Trophoblast cell (in vitro differentiated cells and primary cell): ENCODE results near the gene ASXL2.

ENCODE experiments used
- DNase-seq, 2 donors: peaks; one replicate each; pipeline ENCODE4 v3.0.0-alpha.2; 2016
- H2AFZ ChIP-seq: 2 replicates; pipeline ENCODE4 v1.6.1; 2013; ENCODE audit warnings: low read length, moderate library complexity, mild to moderate bottlenecking; ENCODE audit not compliant: insufficient read depth, poor library complexity
- H2AK5ac ChIP-seq: 2 replicates; pipeline ENCODE4 v1.6.1; 2013; ENCODE audit warnings: mild to moderate bottlenecking, low read length
- H2BK120ac ChIP-seq: 2 replicates; pipeline ENCODE4 v1.6.1; 2013; ENCODE audit warnings: low read length, mild to moderate bottlenecking, moderate library complexity; ENCODE audit not compliant: insufficient read depth, poor library complexity
- H2BK12ac ChIP-seq: 2 replicates; pipeline ENCODE4 v1.6.1; 2013; ENCODE audit warnings: mild to moderate bottlenecking, low read length, moderate library complexity
- H2BK5ac ChIP-seq: 2 replicates; pipeline ENCODE4 v1.6.1; 2013; ENCODE audit warnings: low read length, low read depth, moderate library complexity, mild to moderate bottlenecking; ENCODE audit not compliant: poor library complexity
- H3K14ac ChIP-seq: 2 replicates; pipeline ENCODE4 v1.6.1; 2013; ENCODE audit warnings: mild to moderate bottlenecking, low read length
- H3K18ac ChIP-seq: 2 replicates; pipeline ENCODE4 v1.6.1; 2013; ENCODE audit warnings: mild to moderate bottlenecking, low read length
- H3K23ac ChIP-seq: 2 replicates; pipeline ENCODE4 v1.6.1; 2013; ENCODE audit warnings: low read length
- H3K27ac ChIP-seq: 2 replicates; pipeline ENCODE4 v1.5.1; 2013; ENCODE audit warnings: low read depth, mild to moderate bottlenecking, inconsistent platforms, low read length, moderate library complexity
- H3K27me3 ChIP-seq: 2 replicates; pipeline ENCODE4 v1.6.1; 2013; ENCODE audit warnings: inconsistent platforms, mild to moderate bottlenecking, low read length, moderate library complexity; ENCODE audit not compliant: insufficient read depth
- H3K36me3 ChIP-seq, 2 experiments: 1 replicate in 1 of 2; 2 replicates in 1 of 2; pipeline ENCODE4 v1.6.1; 2013; ENCODE audit warnings: low read length in 2 of 2, mild to moderate bottlenecking in 2 of 2, moderate library complexity in 1 of 2; ENCODE audit not compliant: insufficient read depth in 2 of 2, control insufficient read depth in 1 of 2
- H3K4ac ChIP-seq: 2 replicates; pipeline ENCODE4 v1.6.1; 2013; ENCODE audit warnings: low read depth, mild to moderate bottlenecking, low read length, moderate library complexity
- H3K4me1 ChIP-seq, 2 experiments: 1 replicate in 1 of 2; 2 replicates in 1 of 2; pipeline ENCODE4 v1.6.1; 2013; ENCODE audit warnings: low read length in 2 of 2, mild to moderate bottlenecking in 2 of 2, moderate library complexity in 1 of 2; ENCODE audit not compliant: insufficient read depth in 2 of 2, control insufficient read depth in 1 of 2
- H3K4me2 ChIP-seq: 2 replicates; pipeline ENCODE4 v1.6.1; 2013; ENCODE audit warnings: inconsistent platforms, mild to moderate bottlenecking, low read length, moderate library complexity
- H3K4me3 ChIP-seq: 2 replicates; pipeline ENCODE4 v1.5.1; 2013; ENCODE audit warnings: mild to moderate bottlenecking, low read depth, low read length, inconsistent platforms
- H3K79me1 ChIP-seq: one replicate; pipeline ENCODE4 v1.6.1; 2013; ENCODE audit warnings: low read length
- H3K79me2 ChIP-seq: 2 replicates; pipeline ENCODE4 v1.6.1; 2013; ENCODE audit warnings: low read length, mild to moderate bottlenecking; ENCODE audit not compliant: control insufficient read depth, insufficient read depth, poor library complexity
- H3K9ac ChIP-seq: 2 replicates; pipeline ENCODE4 v1.6.1; 2013; ENCODE audit warnings: mild to moderate bottlenecking, low read length
- H3K9me3 ChIP-seq: 2 replicates; pipeline ENCODE4 v1.6.1; 2013; ENCODE audit warnings: low read depth, mild to moderate bottlenecking, control low read depth, inconsistent platforms, low read length; ENCODE audit not compliant: insufficient read depth
- H4K12ac ChIP-seq: 2 replicates; pipeline ENCODE4 v1.6.1; 2013; ENCODE audit warnings: low read depth, mild to moderate bottlenecking, low read length, moderate library complexity
- H4K8ac ChIP-seq: 2 replicates; pipeline ENCODE4 v1.6.1; 2013; ENCODE audit warnings: low read depth, mild to moderate bottlenecking, low read length, moderate library complexity
- H4K91ac ChIP-seq: one replicate; pipeline ENCODE4 v1.6.1; 2013; ENCODE audit warnings: low read depth, mild to moderate bottlenecking, low read length, moderate library complexity
- WGBS: extraction: QIAGEN DNeasy Blood & Tissue Kit; methylation state at CpG from one replicate; pipeline ENCODE4 v1.1.7; 2013; ENCODE audit warnings: missing lambda C conversion rate; ENCODE audit not compliant: insufficient read length, insufficient coverage; ENCODE audit errors: extremely low coverage; 5-methylcytosine and 5-hydroxymethylcytosine counted together

Gene ASXL2

DNA sequence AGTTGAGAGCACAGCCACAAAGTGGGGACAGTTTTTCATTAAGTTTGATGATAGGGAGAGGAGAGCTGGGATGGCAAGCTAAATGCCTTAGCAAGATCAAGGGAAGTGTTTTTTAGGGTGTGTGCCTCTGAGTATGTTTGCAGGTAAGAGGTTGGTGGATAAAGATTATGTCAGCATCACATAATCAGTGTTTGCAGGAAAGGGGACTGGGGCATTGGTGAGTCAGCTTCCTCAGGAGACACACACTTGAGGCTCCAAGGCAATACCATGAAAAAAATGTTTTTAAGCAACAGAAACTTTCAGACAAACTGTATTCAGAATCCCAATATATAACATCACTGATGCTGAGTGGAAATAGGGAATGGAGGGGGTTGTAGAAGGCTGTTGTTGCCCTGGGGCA, 179.5 kb downstream of the ASXL2 start:
- Histone ChIP-seq H3K36me3 (no peaks in the 10 kb centered on the region), H2BK5ac (no peak overlapping the region), H3K27me3 (no peaks in the 10 kb centered on the region), H3K9ac (no peak overlapping the region), H2BK12ac (no peak overlapping the region), H2BK120ac (no peak overlapping the region), H3K23ac (no peak overlapping the region), H2AK5ac (no peak overlapping the region), H3K9me3 (no peaks in the 10 kb centered on the region), H3K79me2 (no peaks in the 10 kb centered on the region), H4K8ac (no peak overlapping the region), H4K91ac (no peak overlapping the region), H3K4me1 (no peaks in the 10 kb centered on the region), H3K18ac (no peak overlapping the region), H2AFZ (no peak overlapping the region), H3K4me2 (no peak overlapping the region), H3K14ac (no peak overlapping the region), H4K12ac (no peak overlapping the region), H3K79me1 (no peaks in the 10 kb centered on the region), H3K4ac (no peak overlapping the region), H3K4me3 (no peak overlapping the region), H3K27ac (no peak overlapping the region)
- DNase-seq: no peak

- Histone ChIP-seq H3K4me3 (no peak overlapping the region), H3K9me3 (no peaks in the 10 kb centered on the region), H3K23ac (peak overlapping the region; percentile 27), H2AK5ac (no peak overlapping the region), H3K79me1 (no peaks in the 10 kb centered on the region), H3K79me2 (no peaks in the 10 kb centered on the region), H3K4me2 (no peak overlapping the region), H3K27me3 (no peaks in the 10 kb centered on the region), H2BK5ac (no peak overlapping the region), H3K36me3 (no peaks in the 10 kb centered on the region), H3K4me1 (no peaks in the 10 kb centered on the region), H3K18ac (no peak overlapping the region), H2BK12ac (no peak overlapping the region), H3K4ac (no peak overlapping the region), H4K8ac (no peak overlapping the region), H3K27ac (no peak overlapping the region), H2BK120ac (no peak overlapping the region), H3K14ac (no peak overlapping the region), H4K91ac (no peak overlapping the region), H4K12ac (no peak overlapping the region), H3K9ac (no peak overlapping the region), H2AFZ (no peak overlapping the region)
- no peak for DNase-seq
- WGBS: no CpG with 5 or more reads among the region's 17 CpGs
Measured at GRCh38 chr2:25697559-25698341, 180.5 kb downstream of the ASXL2 start.

DNA sequence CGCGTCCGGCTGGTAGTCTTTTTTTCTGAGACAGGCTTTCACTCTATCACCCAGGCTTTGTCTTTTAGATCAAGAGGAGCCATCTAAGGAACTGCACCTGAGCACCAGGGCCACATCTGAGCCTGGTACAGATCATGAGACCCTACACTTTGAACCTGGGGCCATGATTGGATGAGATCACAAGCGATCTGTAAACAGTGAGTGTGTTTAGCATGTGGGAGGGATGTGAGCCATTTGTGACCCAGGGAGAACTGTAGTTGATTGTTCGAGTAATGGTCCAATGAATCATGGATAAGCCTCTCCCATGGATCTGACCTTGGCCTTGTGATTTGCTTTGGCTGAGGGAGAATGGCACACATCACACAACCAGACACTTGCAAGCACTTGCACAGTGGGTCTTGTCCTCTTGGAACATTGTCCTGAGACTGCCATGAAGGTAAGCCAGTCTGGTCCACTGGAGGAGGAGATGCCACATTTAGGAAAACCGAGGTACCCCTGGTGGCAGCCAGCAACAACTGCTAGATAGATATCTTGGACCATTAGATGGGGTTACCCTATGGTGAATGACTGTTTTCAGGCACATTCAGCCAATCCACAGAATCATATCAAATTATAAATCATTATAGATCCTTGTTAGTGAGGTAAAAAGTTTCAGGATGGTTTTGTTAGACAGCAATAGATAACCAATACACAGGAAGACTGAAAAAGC, 185.4 kb downstream of the ASXL2 start:
- no peak overlapping the region for H4K12ac ChIP-seq
- H3K14ac ChIP-seq: no peak overlapping the region
- no peaks in the 10 kb centered on the region for H3K36me3 ChIP-seq
- no peak overlapping the region for H4K91ac ChIP-seq
- H3K4me2 ChIP-seq: no peak overlapping the region
- no peak overlapping the region for H2BK12ac ChIP-seq
- no peak overlapping the region for H3K9ac ChIP-seq
- H3K23ac ChIP-seq: no peak overlapping the region
- H4K8ac ChIP-seq: no peak overlapping the region
- H3K9me3 ChIP-seq: no peaks in the 10 kb centered on the region
- no peak overlapping the region for H2BK120ac ChIP-seq
- no peak overlapping the region for H2AFZ ChIP-seq
- no peak overlapping the region for H2AK5ac ChIP-seq
- peaks cover 0 to 5% of the 10 kb centered on the region in 2 experiments for H3K4me1 ChIP-seq
- no peak overlapping the region for H3K4me3 ChIP-seq
- DNase-seq: no peak
- H3K27ac ChIP-seq: no peak overlapping the region
- H2BK5ac ChIP-seq: no peak overlapping the region
- H3K79me1 ChIP-seq: no peaks in the 10 kb centered on the region
- WGBS: no CpG with 5 or more reads among the region's 6 CpGs
- no peak overlapping the region for H3K18ac ChIP-seq
- no peaks in the 10 kb centered on the region for H3K79me2 ChIP-seq
- no peak overlapping the region for H3K4ac ChIP-seq
- H3K27me3 ChIP-seq: no peaks in the 10 kb centered on the region

- Histone ChIP-seq H2AK5ac (no peak overlapping the region), H3K4me3 (no peak overlapping the region), H4K91ac (no peak overlapping the region), H3K27me3 (no peaks in the 10 kb centered on the region), H3K9me3 (no peaks in the 10 kb centered on the region), H3K27ac (no peak overlapping the region), H3K4ac (no peak overlapping the region), H3K9ac (no peak overlapping the region), H3K79me1 (no peaks in the 10 kb centered on the region), H3K23ac (no peak overlapping the region), H2BK5ac (no peak overlapping the region), H3K18ac (no peak overlapping the region), H3K36me3 (no peaks in the 10 kb centered on the region), H2BK12ac (no peak overlapping the region), H4K12ac (no peak overlapping the region), H2BK120ac (no peak overlapping the region), H3K14ac (no peak overlapping the region), H3K4me1 (peaks cover 0 to 5% of the 10 kb centered on the region in 2 experiments), H2AFZ (no peak overlapping the region), H4K8ac (no peak overlapping the region), H3K4me2 (no peak overlapping the region), H3K79me2 (no peaks in the 10 kb centered on the region)
- WGBS: no CpG with 5 or more reads among the region's 4 CpGs
- no peak for DNase-seq
Measured at GRCh38 chr2:25692143-25692542, 186.1 kb downstream of the ASXL2 start.
